HG02970 (cell line): ENCODE measurements around the gene SCGB1D1.

Experiments
- ATAC-seq: cut with Tn5 transposase; IDR thresholded peaks from one replicate; pipeline ENCODE4 v1.9.1; 2021; ENCODE audit warnings: mild to moderate bottlenecking, moderate library complexity, moderate number of reproducible peaks; ENCODE audit not compliant: unreplicated experiment, low FRiP score

SCGB1D1 gene, protein sequence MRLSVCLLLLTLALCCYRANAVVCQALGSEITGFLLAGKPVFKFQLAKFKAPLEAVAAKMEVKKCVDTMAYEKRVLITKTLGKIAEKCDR

DNA sequence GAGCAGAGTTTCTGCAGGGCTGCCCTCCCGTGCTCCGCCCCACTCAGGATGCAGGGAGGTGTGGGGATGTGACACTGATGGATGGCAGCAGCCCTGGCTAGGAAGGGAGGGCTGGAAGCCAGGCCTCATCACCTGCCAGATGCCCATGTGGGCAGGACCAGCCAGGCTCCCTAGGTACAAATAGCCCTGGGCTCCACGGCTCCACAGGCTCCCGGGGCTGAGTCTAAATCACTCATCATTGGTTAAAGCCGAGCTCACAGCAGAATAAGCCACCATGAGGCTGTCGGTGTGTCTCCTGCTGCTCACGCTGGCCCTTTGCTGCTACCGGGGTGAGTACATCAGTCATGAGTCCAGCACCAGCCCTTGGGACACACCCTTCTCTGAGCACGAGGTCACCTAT is at the start of gene SCGB1D1:
Gene SCGB1D1, plus strand, starts transcription at position 206 of the 400 bp plus-strand sequence. Its CDS starts 69 bp downstream, at position 275.
- no peak for ATAC-seq

DNA sequence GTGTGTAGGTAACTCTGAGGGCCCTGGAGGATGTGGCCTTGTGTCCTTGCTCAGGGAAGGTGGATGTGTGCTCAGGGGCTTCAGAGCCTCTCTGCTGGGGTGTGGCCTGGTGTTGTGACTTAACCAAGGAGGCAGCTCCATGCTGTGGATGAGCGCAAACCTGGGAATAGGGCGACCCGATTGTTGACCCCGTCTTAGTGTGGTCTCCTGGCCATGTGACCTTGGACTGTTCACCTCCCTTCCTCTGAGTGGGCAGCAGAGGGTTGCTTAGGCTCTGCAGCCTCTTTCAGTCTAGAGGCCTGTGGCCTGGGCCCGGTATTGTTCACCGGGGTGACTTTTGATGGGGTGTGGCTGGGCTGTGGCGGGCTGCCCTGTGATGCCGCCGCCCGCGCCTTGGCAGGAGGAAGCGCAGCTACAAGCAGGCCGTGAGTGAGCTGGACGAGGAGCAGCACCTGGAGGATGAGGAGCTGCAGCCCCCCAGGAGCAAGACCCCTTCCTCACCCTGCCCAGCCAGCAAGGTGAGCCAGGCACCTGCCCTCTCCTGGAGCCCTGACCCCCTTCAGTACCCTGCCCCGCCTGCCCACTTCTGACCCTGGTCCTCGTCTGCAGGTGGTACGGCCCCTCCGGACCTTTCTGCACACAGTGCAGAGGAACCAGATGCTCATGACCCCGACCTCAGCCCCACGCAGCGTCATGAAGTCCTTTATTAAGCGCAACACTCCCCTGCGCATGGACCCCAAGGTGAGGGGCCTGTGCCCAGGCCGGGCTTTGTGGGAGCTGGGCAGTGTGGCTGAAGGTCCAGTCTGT is 49.5 kb upstream of the SCGB1D1 start:
- no peak for ATAC-seq

DNA sequence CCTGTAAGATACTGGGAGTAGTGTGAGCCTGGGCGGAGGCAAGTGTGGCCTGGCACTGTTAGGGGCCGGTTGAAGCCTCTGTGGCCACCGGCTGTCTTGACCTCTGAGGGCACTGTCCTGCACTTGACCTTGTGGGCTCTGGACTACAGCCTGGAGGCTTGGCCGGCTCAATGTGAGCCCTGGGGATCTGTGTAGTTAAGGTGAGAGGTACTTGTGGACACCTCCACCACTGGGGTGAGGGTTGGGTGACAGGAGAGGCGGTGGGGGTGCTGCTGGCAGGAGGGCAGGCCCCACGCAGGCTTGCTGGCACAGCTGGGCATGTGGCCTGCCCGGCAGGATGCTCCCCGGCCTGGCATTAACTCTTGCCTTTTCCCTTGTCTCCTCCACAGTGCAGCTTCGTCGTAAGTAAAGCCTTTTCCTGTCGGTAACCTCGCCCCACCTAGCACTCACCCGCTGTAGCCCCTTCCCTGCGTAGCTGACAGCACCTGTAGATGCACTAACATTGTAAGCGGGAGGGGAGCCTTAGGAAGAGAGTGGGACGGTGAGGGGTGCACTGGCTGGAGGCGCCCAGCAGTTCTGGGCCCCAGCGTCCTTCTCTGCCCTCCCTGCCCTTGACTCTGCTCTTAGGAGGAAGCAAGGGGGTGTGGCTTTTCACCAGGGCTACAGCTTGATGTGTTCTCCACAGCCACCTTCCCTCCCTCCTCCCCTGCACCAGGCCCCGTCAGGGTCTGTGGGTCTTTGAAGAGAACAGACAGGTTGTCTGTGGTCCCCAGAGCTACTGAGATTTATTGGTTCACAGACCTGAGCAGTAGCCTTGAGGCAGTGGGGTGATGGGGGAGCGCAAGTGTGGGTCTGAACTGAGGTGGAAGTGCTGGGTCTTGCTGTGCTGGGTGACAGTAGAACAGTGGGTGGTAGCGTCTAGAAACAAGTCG is 48.6 kb upstream of the SCGB1D1 start:
- ATAC-seq = no peak

DNA sequence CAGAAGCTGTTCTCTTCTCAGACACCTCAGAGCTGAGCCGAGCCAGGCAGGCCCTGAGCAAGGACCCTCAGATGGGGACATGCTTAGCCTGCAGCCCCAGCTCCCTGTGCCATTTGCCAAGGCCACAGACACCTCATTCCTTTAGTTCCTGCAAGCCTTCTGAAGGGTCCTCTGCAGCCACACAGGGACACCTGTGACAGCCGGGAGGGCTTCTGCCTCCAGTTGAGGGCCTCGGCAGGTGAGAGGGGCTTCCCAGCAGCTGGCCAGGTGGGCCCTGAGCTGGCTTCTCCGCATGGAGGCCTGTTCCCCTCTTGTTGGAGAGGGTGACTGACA is 48.0 kb upstream of the SCGB1D1 start:
- ATAC-seq = no peak

DNA sequence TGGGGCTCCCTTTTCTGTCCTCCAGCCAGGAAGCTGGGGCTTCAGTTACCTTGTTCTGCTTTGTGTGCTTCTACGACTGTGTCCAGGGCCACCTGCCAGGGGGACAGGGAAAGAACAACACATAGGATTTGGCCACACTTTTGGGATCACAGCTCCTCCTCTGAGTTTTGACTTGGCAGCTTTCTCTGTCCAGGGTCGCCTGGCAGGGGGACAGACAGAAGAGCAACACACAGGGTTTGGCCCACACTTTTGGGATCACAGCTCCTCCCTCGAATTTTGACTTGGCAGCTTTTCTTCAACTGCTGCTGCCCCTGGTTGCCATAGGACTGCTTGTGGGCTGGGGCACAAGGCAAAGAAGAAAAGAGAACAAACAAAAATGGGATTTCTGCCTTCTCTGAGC is 47.1 kb upstream of the SCGB1D1 start:
- no peak for ATAC-seq

DNA sequence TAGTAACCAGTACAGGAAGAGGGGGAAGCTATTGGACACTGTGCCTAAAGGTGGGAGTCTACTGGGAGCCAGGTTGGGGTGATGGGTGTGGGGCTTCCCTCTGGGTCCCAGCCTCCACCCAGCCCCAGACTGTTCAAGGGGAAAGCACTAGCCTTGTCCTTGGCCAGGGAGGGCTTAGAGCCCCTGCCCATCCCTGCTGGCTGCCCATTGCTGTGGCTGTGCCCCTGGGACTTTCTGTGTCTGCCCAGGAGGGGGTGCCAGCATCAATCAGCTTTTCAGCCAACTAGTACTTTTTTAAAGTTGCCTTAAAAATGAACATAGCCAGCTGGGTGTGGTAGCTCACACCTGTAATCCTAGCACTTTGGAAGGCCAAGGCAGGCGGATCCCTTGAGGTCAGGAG is 46.3 kb upstream of the SCGB1D1 start:
- ATAC-seq = no peak

DNA sequence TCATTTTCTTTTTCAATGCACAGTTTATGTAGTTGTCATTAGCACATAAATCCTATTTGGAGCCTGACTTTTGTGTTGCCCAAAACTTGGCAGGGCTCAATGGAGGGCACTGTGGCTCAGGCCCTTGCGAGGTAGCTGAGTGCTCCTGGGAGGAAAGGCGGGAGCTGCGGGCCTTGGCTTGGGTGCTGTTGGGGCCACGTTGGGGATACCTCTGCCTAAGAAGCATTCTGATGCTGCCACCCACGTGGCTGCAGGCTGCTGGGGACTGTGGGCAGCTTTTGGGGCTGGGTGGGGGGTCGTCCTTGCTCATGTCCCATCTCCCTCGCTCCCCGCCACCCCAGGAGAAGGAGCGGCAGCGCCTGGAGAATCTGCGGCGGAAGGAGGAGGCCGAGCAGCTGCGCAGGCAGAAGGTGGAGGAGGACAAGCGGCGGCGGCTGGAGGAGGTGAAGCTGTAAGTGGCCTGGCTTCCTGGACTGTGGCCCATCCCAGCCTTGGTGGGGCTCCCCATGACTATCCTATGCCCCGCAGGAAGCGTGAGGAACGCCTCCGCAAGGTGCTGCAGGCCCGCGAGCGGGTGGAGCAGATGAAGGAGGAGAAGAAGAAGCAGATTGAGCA is 45.3 kb upstream of the SCGB1D1 start:
- ATAC-seq = no peak

DNA sequence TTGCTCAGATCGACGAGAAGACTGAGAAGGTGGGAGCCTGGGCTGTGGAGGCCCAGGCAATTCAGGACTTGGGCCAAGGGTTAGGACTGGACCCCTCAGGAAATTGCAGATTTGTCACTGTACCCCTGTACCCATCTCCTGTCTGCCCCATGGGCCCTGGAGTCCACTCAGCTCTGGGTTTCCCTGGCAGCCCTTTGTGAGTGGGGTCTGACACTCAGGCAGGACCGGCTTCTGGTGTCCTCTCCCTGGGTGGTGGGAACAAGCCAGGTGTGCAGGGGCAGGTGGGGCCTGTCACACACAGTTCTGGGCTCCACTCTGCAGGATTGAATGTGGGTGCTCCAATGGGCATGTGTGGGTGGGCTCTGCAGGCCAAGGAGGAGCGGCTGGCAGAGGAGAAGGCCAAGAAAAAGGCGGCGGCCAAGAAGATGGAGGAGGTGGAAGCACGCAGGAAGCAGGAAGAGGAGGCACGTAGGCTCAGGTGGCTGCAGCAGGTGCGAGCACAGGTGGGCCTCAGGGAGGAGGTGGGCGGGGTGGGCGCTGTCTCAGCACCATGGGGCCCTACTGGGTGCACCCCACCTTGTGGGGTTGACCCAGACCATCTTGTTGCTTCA is 44.6 kb upstream of the SCGB1D1 start:
- no peak for ATAC-seq

DNA sequence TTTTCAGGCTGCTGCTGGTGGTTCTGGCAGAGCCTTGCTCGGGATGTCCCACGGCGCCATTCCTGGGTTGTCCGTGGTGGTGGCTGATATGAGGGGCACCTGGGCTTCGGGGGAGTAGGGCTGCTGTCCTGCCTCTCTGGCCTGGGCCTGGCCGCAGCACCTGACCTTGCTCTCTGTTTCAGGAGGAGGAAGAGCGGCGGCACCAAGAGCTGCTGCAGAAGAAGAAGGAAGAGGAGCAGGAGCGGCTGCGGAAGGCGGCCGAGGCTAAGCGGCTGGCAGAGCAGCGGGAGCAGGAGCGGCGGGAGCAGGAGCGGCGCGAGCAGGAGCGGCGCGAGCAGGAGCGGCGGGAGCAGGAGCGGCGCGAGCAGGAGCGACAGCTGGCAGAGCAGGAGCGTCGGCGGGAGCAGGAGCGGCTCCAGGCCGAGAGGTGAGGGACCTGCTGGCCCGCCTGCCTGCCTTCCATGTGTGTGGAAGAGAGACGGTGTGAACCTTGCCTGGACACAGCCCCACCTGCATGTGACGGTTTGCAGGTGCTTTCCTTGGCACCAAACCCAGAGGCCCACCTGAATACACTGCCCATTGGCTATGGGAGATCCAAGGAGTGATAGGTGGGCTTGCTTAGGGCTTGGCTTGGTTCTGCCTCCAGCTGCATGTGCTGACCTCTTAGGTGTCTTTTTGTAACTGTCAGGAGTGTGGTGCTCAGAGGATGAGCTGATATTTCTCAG is 43.4 kb upstream of the SCGB1D1 start:
- ATAC-seq = no peak

DNA sequence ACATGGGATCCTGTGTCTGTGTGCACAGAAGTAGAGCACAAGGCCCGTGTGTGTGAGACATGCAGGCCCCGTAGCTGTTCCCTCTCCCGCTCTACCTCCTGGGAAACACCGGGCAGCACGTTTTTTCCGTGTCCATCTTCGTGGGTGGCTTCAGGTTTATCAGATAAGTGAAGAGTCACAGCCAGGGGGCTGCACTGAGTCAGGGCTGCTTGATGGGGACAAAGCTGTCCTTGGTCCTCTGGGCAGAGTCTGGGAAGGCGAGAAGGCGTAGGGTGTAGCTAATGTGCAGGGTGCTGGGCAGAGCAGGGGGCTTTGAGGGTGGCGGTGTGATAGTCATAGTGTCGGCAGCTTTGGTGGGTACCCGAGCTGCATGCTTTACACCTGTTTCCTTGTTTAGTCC is 42.5 kb upstream of the SCGB1D1 start:
- ATAC-seq = no peak

DNA sequence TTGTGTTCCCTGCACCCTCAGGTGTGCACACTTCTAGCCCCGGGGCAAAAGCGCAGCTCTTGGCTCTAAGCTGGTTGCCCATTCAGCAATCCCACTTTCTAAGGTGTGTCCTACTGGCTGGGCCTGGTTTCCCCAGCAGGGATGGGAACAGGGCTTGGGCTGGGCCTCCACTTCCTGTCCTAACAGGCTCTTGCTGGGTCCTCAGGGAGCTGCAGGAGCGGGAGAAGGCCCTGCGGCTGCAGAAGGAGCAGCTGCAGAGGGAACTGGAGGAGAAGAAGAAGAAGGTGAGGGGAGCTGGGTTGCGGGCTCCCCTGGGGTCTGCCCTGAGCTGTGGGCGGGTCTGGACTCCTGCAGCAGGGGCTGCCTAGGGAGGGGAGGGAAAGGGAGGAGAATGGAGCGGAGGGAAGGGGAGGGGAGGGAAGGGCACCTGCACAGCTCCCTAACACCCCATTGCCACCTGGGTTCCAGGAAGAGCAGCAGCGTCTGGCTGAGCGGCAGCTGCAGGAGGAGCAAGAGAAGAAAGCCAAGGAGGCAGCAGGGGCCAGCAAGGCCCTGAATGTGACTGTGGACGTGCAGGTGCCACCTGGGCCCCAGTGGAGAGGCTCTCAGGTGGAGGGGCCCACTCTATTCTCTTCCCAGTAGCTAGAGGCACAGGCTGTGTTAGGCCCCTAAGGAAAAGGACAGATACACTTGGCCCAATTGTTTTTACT is 41.6 kb upstream of the SCGB1D1 start:
- no peak for ATAC-seq

DNA sequence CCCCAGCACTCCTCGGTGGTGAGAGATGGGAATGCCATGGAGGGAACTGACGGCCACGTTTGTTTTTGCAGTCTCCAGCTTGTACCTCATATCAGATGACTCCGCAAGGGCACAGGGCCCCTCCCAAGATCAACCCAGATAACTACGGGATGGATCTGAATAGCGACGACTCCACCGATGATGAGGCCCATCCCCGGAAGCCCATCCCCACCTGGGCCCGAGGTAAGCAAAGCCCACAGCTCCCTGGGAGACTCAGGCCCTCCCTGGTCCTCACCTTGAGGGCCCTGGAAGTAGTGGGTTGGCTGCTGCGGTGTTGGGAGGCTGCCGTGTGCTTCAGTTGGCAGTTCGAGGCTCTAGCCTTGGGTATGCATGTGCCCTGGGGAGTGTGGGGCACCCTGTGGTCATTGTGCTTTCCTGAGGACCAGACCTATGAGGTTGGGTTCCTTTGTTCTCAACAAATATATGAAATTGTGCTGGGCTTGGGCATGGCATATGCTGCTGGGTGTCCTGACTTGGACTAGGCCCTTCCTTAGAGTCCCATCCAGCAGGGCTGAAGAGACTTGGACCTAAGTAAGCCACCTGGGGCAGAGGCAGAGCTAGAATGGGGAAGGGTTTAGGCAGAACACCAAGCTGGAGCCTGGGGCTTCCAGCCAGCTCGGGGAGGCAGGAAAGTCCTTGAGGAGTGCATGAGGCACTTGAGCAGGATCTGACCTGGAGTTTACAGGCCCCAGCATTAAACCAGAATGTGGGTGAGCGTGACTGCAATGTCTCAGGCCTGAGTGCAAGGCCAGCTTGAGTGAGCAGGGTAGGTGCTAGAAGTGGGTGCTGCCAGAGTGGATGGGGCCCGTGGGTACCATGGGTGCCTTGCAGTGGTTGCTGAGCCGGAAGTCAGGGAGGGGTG is 39.8 kb upstream of the SCGB1D1 start:
- ATAC-seq = no peak

DNA sequence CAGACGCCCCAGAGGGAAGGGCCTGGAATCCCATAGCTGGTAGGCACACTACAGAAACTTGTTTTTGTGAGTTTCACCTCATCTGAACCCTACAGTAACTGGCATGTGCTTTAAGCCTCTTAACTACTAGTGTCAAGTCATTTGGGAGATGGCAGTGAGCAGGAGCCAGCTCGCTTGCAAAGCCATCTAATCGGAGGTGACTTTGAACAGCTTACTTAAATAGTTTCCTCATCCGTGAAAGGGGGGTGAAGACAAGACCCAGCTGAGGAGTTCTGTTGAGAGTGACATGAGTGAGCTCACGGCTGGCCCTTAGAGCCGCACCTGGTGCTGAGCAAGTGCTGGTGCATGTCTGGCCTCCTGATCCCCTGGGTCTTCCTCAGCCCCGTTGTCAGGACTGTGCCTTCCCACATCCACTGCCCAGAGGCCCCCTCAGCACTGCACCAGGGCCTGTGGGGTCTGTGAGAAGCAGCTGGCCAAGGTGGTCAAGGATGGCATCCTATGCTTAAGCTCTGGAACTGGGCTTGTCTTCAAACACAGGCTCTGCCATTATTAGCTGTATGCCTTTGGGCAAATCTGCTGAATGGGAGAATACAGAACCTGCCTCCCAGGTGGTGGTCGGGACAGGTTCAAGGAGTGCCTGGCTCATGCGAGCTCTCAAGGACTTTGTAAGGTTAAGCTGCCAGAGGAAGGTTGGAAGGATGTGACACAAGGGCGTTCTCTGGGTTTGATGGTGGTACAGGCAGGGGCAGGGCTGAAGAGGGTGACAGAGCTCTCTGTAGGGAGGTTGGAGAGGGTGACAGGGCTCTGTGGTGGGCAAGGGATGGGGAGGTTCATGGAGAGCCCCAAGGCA is 38.9 kb upstream of the SCGB1D1 start:
- no peak for ATAC-seq

DNA sequence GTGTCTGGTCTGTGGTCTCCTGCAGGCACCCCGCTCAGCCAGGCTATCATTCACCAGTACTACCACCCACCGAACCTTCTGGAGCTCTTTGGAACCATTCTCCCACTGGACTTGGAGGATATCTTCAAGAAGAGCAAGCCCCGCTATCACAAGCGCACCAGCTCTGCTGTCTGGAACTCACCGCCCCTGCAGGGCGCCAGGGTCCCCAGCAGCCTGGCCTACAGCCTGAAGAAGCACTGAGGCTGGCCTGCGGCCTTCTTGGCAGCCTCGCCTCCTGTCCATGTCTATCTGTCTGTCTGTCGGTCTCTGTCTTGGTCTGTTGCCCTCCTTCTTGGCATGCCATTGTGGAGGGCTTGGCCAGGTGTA is 38.3 kb upstream of the SCGB1D1 start:
- ATAC-seq = no peak

DNA sequence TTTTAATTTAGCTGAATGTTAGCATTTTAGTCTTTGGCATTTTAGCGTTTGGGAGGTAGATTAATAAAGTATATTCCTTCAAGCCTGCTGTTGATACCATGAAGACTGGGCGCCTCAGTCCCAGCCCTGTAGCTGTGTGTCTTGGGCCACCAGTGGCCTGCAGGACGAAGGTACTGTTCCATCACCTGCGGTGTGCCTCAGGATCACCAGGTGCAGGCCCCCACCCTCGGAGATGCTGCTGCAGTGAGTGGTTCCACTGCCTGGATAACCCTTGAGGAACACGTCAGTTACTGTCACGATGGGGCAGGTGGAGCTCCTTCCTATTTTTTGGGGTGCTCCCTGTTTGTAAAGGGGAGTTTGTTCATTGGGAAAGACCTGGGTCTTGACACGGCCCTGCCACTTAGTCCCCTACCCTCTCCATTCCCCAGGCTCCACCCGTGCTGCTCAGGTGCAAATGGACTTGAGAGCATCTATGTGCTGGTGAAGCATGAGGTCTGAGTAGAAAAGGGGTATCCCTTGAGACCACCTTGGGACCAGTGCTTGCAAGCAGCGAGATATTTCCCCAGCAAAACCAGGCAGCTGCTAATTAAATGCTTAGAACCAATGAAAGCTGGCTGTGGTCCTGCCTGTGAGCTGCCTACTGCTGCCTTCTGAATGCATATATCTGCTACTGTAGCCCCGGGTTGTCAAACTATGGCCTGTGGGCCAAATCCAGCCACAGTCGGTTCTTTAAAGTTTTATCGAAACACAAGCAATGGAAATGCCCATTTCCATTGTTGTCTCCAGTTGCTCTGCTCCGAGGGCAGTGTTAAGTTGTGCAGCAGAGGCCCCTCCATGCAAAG is 37.5 kb upstream of the SCGB1D1 start:
- no peak for ATAC-seq

DNA sequence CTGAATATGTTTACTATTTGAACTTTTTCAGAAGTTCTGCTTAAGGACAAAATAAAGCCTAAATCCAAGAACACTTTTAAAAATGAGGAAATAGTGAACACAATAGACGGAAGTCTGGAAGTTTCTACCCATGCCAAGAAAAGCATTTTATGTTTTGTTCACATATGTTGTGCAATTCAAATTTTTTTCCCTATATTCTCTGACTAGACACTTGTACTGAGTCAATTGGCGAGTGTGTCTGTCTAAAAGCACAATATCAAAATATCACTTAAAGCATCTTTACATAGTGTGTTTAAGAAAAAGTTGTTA is 37.0 kb upstream of the SCGB1D1 start:
- no peak for ATAC-seq

DNA sequence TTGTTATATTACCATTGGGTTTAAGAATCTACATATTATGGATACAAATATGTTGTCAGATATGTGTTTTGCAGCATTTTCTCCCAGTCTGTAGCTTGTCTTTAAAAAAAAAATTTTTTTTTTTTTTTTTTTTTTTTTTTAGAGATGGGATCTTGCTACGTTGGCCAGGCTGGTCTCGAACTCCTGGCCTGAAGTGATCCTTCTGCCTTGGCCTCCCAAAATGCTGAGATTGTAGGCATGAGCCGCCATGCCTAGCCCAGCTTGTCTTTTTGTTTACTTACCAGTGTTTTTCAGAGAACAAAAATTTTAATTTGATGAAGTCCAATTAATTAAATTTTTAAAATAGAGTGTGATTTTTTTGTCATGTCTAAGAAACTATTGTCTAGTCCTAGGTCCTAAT is 36.4 kb upstream of the SCGB1D1 start:
- ATAC-seq = no peak
